Measurements from ENCODE around the gene NUAK2.

GRCh38 chr1:205301205-205301821, 20.2 kb downstream of the NUAK2 start:
- no peak for TF ChIP-seq RARB (CRISPR knock-in tag; IDR thresholded peaks at IDR 0.05)
- TF ChIP-seq CSDC2 (CRISPR knock-in tag; IDR thresholded peaks at IDR 0.05): no peak
- no peak for TF ChIP-seq CREB5 (CRISPR knock-in tag; IDR thresholded peaks at IDR 0.05; ENCODE audit: low read depth)
- peak; percentile 92 for TF ChIP-seq PATZ1 (CRISPR knock-in tag; IDR thresholded peaks at IDR 0.05; ENCODE audit: borderline replicate concordance)
- TF ChIP-seq TOX (CRISPR knock-in tag; IDR thresholded peaks at IDR 0.05; ENCODE audit: borderline replicate concordance): no peak
- no peak for TF ChIP-seq ZFP30 (CRISPR knock-in tag; IDR thresholded peaks at IDR 0.05)
- no peak for TF ChIP-seq ESRRG (CRISPR knock-in tag; IDR thresholded peaks at IDR 0.05)
- no peak for TF ChIP-seq OSR1 (CRISPR knock-in tag; IDR thresholded peaks at IDR 0.05)
- peak; percentile 18; the same call in 1 of the 2 replicates for TF ChIP-seq GLIS3 (CRISPR knock-in tag; IDR thresholded peaks at IDR 0.05)
- TF ChIP-seq TCF4 (CRISPR knock-in tag; IDR thresholded peaks at IDR 0.05; ENCODE audit: borderline replicate concordance): no peak
- TF ChIP-seq ZFP3 (CRISPR knock-in tag; IDR thresholded peaks at IDR 0.05): 0 out of 2 replicates have a peak, but pooled peaks have one; percentile 30

Measured in SK-N-SH treated with all-trans-retinoic acid at 6 μM for 48 hours (cell line).